ENCODE data around the gene KCNS1. TPM values are rescaled to one million over a fixed set of nuclear protein-coding genes. Genes with fewer than 3 reads are reported as not detected.
A peak's percentile ranks its signal among the peaks of the same experiment; 100 is the strongest.
"Not testable (repeated sequence)": the region's sequence is repeated elsewhere in the genome, so short reads cannot be mapped to it uniquely, and the experiment has no call there.

KCNS1 gene
- 2.9 TPM for total RNA-seq
- 0.19 TPM for polyA plus RNA-seq (ENCODE audit: insufficient read depth, low read depth, low replicate concordance)
- long read RNA-seq, donor 1 = 0 reads
- long read RNA-seq, donor 2 = 0 reads
- long read RNA-seq, donor 3 = 0 reads
- long read RNA-seq, donor 4 = 0 reads
- long read RNA-seq, donor 5 = 0 reads
- long read RNA-seq, donor 6 = 0 reads
- long read RNA-seq, donor 7 = 0 reads
- long read RNA-seq, donor 8 = 0 reads
- long read RNA-seq, donor 9, partial matches to known transcripts = 5 of 5 reads
- long read RNA-seq, donor 9, other reads (novel, unspliced or antisense) = 0 of 5 reads
- long read RNA-seq, donor 10 = 0 reads

DNA sequence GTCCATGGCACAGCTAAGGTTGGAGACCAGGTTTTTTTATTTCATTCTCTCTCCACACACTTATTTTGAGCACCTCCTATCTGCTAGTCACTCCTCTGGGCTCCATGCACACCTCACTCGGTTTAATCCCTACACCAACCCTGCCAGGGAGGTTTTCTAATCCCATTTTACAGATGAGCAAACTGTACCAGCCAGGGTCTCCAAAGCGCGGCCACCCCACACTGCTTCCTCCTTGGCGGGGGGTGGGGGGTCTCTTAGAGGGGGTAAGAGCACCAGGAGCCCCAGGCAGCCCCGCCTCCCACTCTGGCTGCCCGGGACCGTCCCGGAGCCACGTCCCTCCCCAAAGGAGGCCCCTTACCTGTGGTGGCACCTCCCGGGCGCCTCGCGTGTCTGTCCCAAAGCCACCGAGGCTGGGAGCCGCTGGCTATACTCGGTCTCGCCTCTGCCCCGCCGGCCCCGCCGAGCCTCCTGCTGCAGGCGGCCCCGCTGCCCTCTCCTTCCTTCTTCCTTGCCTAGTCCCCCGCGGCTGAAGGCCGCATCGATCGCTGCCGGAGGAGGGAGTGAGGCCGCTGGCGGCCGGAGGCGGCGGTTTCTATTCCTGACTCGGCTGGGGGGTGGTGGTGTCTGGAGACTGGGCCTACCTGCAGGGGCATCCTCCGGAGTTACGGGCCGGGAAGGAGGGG, at the start of gene KCNS1:
Gene KCNS1, minus strand, starts transcription at position 565 of the 683 bp plus-strand sequence. CDS start 1,891 bp downstream, outside the sequence.
- Histone ChIP-seq H3K9ac (ENCODE audit: low read length in 3 of 3) (no peak within 1 kb of the TSS), H3K36me3 (ENCODE audit: control insufficient read depth in 2 of 3, insufficient read depth in 3 of 3, low read length in 3 of 3) (no peaks in the 10 kb centered on the region), H3K27ac (ENCODE audit: low read depth in 2 of 2, low read length in 2 of 2) (no peak within 1 kb of the TSS), H3K27me3 (ENCODE audit: control insufficient read depth, insufficient read depth, low read length) (peaks cover 27% of the 10 kb centered on the region), H3K4me3 (ENCODE audit: low read length in 3 of 3) (no peak within 1 kb of the TSS), H3K4me1 (ENCODE audit: control insufficient read depth in 2 of 3, insufficient read depth in 2 of 3, low read depth in 1 of 3, low read length in 3 of 3) (peaks cover 0 to 3% (median 0%) of the 10 kb centered on the region in 3 donors), H3K9me3 (ENCODE audit: control insufficient read depth in 2 of 3, insufficient read depth in 1 of 3, low read length in 3 of 3) (no peaks in the 10 kb centered on the region)
- TF ChIP-seq, protein P1, sequence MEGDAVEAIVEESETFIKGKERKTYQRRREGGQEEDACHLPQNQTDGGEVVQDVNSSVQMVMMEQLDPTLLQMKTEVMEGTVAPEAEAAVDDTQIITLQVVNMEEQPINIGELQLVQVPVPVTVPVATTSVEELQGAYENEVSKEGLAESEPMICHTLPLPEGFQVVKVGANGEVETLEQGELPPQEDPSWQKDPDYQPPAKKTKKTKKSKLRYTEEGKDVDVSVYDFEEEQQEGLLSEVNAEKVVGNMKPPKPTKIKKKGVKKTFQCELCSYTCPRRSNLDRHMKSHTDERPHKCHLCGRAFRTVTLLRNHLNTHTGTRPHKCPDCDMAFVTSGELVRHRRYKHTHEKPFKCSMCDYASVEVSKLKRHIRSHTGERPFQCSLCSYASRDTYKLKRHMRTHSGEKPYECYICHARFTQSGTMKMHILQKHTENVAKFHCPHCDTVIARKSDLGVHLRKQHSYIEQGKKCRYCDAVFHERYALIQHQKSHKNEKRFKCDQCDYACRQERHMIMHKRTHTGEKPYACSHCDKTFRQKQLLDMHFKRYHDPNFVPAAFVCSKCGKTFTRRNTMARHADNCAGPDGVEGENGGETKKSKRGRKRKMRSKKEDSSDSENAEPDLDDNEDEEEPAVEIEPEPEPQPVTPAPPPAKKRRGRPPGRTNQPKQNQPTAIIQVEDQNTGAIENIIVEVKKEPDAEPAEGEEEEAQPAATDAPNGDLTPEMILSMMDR (IDR thresholded peaks at IDR 0.05; ENCODE audit: borderline replicate concordance, extremely low read depth, insufficient read depth) = no peak
- FAIRE-seq (no peak), DNase-seq (peak in 4 of 5 donors; percentile 18 to 81 (median 22))
- intact Hi-C loops (cut with DNase I) = no loop called here

GRCh38 chr20:45149062-45149461, 48.1 kb upstream of the KCNS1 start:
- H3K4me3 ChIP-seq (ENCODE audit: low read length in 3 of 3) = no peak overlapping the region
- no peaks in the 10 kb centered on the region for H3K9me3 ChIP-seq (ENCODE audit: control insufficient read depth in 2 of 3, insufficient read depth in 1 of 3, low read length in 3 of 3)
- FAIRE-seq = no peak
- H3K27ac ChIP-seq (ENCODE audit: low read depth in 2 of 2, low read length in 2 of 2) = no peak overlapping the region
- intact Hi-C loops (cut with DNase I) = no loop called here
- no peaks in the 10 kb centered on the region for H3K4me1 ChIP-seq (ENCODE audit: control insufficient read depth in 2 of 3, insufficient read depth in 2 of 3, low read depth in 1 of 3, low read length in 3 of 3)
- H3K27me3 ChIP-seq (ENCODE audit: control insufficient read depth, insufficient read depth, low read length) = no peaks in the 10 kb centered on the region
- no peak overlapping the region for H3K9ac ChIP-seq (ENCODE audit: low read length in 3 of 3)
- H3K36me3 ChIP-seq (ENCODE audit: control insufficient read depth in 2 of 3, insufficient read depth in 3 of 3, low read length in 3 of 3) = no peaks in the 10 kb centered on the region
- TF ChIP-seq, protein P1 (IDR thresholded peaks at IDR 0.05; ENCODE audit: borderline replicate concordance, extremely low read depth, insufficient read depth) = no peak
- DNase-seq = no peak

DNA sequence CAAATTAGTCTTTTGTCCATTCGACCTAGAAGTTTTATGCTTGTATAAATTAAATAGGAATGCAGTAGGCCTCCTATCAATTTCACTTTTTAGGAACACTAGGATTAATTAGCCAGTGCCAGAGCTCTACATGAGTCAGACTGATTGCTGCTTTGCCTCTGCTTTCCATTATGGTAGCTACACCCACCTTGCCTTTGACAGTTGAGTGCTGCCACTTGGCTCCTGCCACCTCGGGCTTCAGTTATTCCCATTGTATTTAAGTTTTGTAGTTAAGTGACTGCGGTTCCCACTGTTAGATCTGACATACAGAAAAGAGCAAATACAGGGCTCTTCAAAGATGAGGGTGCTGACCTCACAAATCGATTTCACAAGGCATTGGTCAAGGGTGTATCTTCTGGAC, 39.9 kb upstream of the KCNS1 start:
- TF ChIP-seq, protein P1 (IDR thresholded peaks at IDR 0.05; ENCODE audit: borderline replicate concordance, extremely low read depth, insufficient read depth) = no peak
- intact Hi-C loops (cut with DNase I) = no loop called here
- Histone ChIP-seq H3K4me3 (ENCODE audit: low read length in 3 of 3) (no peak overlapping the region), H3K27ac (ENCODE audit: low read depth in 2 of 2, low read length in 2 of 2) (no peak overlapping the region), H3K4me1 (ENCODE audit: control insufficient read depth in 2 of 3, insufficient read depth in 2 of 3, low read depth in 1 of 3, low read length in 3 of 3) (no peaks in the 10 kb centered on the region), H3K27me3 (ENCODE audit: control insufficient read depth, insufficient read depth, low read length) (no peaks in the 10 kb centered on the region), H3K9ac (ENCODE audit: low read length in 3 of 3) (no peak overlapping the region), H3K36me3 (ENCODE audit: control insufficient read depth in 2 of 3, insufficient read depth in 3 of 3, low read length in 3 of 3) (no peaks in the 10 kb centered on the region), H3K9me3 (ENCODE audit: control insufficient read depth in 2 of 3, insufficient read depth in 1 of 3, low read length in 3 of 3) (no peaks in the 10 kb centered on the region)
- DNase-seq (no peak), FAIRE-seq (no peak)

DNA sequence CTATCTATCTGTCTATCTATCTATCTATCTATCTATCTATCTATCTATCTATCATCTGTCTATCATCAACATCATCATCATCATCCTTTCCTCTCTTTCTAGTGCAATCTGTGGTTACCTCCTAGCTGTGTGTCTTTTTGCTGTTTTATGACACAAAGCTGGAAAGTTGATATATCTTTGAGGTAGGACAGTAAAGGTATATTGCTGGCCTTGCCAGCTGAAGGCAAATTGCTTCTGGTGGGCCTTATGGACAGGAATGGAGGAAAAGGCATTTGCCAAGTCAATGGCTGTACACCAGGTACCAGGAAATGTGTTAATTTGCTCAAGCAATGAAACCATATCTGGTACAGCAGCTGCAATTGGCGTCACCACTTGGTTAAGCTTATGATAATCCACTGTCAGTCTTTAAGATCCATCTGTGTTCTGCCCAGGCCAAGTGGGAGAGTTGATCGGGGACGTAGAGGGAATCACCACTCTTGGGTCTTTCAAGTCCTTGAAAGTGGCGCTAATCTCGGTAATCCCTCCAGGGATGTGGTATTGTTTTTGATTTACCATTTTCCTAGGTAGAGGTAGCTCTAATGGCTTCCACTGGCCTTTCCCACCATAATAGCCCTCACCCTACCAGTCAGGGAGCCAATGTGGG, 38.9 kb upstream of the KCNS1 start:
- FAIRE-seq; H3K9ac ChIP-seq (ENCODE audit: low read length in 3 of 3); DNase-seq; H3K9me3 ChIP-seq (ENCODE audit: control insufficient read depth in 2 of 3, insufficient read depth in 1 of 3, low read length in 3 of 3); H3K4me3 ChIP-seq (ENCODE audit: low read length in 3 of 3); H3K4me1 ChIP-seq (ENCODE audit: control insufficient read depth in 2 of 3, insufficient read depth in 2 of 3, low read depth in 1 of 3, low read length in 3 of 3); intact Hi-C loops (cut with DNase I); H3K27ac ChIP-seq (ENCODE audit: low read depth in 2 of 2, low read length in 2 of 2); H3K36me3 ChIP-seq (ENCODE audit: control insufficient read depth in 2 of 3, insufficient read depth in 3 of 3, low read length in 3 of 3); H3K27me3 ChIP-seq (ENCODE audit: control insufficient read depth, insufficient read depth, low read length): not testable (repeated sequence)
